Measurements from ENCODE around the gene NTRK3.

NTRK3 gene

DNA sequence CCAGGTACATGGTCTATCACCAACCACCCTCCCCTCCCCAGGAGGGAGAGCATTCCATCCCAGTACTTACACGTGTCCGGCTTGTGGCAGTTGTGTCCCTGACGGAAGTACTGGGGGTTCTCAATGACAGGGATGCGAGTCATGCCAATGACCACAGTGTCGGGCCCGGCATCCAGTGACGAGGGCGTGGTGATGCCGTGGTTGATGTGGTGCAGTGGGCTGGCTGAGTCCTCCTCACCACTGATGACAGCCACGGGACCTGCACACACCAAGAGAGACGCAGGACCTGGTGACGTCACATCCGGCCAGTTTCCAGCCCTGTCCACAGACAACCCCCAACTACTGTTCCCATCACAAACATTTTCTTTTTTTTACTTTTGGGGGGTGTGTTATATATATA lies 223.8 kb downstream of the NTRK3 start:
- DNase-seq (ENCODE audit: low read depth in 2 of 2): no peak

- DNase-seq (ENCODE audit: low read depth in 2 of 2): no peak
Observed at GRCh38 chr15:88031461-88031860, 225.1 kb downstream of the NTRK3 start.

DNA sequence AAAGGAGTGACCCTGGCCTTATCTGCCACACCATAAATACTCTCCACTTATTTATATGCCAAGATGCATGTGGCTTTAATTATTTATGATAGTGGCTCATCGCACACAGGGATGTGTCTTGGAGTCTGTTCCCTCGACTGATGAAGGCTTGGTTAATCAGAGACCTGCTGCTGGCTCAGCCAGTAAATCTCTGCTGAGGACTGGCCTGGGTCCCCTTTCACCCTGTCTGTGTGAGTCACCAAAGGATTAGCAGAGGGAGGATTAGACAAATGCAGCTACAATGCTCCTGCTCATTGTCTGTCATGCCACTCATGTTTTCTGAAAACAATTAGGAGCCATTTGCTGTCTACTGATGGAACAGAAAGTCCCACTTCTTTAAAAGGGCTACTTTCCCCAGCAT lies 226.8 kb downstream of the NTRK3 start:
- no peak for DNase-seq (ENCODE audit: low read depth in 2 of 2)

- DNase-seq (ENCODE audit: low read depth in 2 of 2): no peak
Observed at GRCh38 chr15:88028024-88028423, 228.5 kb downstream of the NTRK3 start.

GRCh38 chr15:88023914-88024313 lies 232.6 kb downstream of the NTRK3 start:
- no peak for DNase-seq (ENCODE audit: low read depth in 2 of 2)

- DNase-seq (ENCODE audit: low read depth in 2 of 2): no peak
Observed at GRCh38 chr15:88022716-88023115, 233.8 kb downstream of the NTRK3 start.

DNA sequence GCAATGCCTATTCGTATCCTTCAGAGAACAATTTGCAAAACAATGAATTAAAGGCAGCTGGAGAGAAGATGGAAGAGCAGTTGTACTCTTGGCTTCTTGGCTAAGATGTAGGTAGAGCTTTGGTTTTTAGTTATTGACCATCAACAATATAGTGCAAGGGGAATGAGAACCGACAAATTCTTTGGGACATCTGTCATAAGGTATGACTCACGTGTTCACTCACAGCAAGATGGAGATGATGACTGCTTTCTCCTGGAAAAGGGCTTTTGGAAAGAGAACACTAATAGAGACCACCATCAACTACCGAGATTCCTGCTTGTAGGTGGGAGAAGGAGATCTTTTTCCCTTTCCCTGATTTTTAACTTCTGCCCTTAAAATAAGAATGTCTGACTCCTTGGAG lies 234.9 kb downstream of the NTRK3 start:
- DNase-seq (ENCODE audit: low read depth in 2 of 2): no peak

- no peak for DNase-seq (ENCODE audit: low read depth in 2 of 2)
Observed at GRCh38 chr15:88020806-88021205, 235.7 kb downstream of the NTRK3 start.

GRCh38 chr15:88019656-88020055 lies 236.9 kb downstream of the NTRK3 start:
- DNase-seq (ENCODE audit: low read depth in 2 of 2): no peak

DNA sequence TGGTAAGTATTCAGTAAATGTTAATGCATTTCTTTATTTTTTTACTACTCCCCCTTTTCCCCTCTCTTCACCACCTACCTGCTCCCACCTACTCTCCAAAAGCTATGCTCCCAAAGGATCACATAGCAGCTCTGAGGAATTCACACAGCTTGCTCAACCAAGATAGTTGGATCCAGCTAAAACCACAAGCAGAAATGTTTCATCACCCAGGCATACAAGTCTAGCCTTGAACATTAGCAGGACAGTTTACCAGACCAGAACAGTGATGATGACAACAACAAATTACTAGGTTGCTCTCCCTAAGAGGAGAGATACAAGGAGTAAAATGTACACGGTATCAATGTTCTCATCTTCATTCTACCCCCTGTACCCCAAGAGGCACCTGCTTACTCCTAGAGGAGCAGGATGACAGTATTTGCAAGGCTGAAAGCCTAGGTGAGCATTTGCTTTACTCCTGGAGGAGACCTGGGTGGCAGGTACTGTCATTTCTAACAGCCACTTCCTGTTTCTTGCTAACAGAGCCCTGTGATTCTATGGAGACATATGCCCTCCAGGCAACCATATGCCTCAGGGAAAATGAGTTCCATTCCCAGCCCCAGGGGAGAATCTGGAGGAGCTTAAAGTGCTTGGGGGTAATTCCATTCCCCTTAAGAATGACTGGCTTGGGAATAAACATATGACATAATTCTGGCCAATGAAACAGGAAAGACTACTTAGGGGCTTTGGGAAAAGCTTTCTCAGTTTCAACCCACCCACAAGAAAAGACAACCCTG lies 237.5 kb downstream of the NTRK3 start:
- DNase-seq (ENCODE audit: low read depth in 2 of 2): no peak

DNA sequence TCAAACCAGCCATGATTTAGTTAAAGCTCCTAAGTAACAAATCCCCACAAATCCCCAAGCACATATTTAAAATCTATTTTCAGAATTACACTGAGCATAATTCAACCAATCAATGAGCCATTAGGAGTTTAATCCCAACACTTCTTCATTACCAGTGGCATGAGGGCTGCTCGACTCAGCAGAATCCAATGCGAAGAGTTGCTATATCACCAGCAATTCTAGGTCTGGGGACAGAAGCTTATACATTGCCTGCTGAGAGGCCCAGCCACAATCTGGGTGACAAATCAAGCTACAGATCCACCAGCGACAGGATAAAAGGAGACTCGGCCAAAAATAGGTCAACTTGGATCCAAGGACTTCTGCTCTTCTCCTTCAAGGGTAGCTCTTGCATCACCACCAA lies 238.8 kb downstream of the NTRK3 start:
- no peak for DNase-seq (ENCODE audit: low read depth in 2 of 2)

- DNase-seq (ENCODE audit: low read depth in 2 of 2): no peak
Observed at GRCh38 chr15:88016406-88016805, 240.1 kb downstream of the NTRK3 start.

DNA sequence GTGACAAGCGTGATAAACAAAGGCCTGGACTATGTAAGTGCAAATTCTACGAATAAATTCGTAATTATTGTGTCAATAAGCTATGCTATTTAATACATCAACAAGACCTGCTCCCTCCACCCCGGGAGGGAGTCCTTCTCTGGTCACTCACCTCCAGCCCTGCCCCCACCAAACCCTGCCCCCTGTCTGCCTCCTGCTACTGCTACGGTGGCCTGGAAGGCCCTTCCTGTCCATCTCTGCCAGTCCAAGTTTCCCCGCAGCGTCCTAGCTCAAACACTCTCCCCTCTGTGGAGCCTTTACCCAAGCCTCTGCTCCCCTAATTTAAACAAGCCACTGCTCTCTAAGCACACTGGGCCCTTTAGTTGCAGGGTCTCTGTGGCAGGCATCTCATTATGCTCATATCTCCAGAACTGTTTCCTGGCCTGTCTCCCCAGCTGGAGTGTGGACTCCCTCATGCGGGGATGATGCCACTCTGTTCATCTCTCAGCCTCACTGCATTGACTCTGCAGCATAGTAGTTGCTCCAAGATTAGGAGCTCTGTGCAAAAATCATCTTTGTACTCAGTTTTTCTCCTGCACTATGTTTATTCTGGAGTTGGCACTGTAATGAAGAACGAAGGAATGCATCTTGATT lies 241.2 kb downstream of the NTRK3 start:
- DNase-seq (ENCODE audit: low read depth in 2 of 2): no peak

DNA sequence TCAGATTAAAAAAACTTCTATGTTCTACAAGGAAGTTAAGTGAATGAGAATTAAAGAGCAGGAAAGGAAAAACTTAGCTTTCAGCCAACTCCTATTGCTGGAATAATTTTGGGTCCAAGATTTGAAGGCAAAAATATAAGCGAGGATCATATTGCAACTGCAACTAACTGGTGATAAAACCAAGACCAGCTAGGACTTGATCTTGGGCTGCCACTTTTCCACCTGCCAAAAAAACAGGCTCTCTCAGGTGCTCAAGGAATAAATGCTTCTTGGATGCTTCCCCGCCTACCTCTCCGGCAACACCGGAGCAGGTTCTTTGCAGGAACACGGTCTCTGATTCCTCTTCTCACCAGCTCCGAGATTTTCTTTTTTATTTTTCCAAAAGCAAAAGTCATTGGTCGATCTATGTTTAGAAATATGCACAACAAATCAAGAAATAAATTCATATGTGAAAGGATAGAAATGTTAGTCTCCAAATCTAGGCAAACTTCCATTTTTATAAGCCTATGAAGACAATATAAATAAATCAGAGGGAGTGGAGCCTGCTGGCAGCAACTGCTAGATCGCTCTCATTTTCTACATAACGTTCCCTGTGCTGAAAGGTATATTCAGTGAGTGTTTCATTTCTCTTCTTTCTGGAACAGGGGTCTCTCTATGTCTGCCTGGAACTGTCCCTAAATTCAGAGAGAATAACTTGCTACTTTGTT lies 241.9 kb downstream of the NTRK3 start:
- no peak for DNase-seq (ENCODE audit: low read depth in 2 of 2)

- no peak for DNase-seq (ENCODE audit: low read depth in 2 of 2)
Observed at GRCh38 chr15:88013111-88013510, 243.4 kb downstream of the NTRK3 start.

DNA sequence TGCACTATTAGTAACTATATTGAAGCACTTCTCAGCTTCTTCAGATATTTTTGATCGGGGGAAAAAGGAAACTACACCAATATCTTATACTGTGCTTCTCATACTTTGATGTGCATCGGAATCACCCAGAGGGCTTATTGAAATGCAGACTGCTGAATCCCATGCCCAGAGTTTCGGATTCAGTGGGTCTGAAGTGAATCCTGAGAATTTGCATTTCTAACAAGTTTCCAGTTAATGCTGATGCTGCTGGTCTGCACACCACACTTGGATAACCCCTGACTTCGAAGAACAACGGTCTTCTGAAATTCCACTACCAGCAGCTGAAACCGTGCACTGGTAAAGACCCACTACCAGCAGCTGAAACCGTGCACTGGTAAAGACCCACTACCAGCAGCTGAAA lies 243.9 kb downstream of the NTRK3 start:
- no peak for DNase-seq (ENCODE audit: low read depth in 2 of 2)

DNA sequence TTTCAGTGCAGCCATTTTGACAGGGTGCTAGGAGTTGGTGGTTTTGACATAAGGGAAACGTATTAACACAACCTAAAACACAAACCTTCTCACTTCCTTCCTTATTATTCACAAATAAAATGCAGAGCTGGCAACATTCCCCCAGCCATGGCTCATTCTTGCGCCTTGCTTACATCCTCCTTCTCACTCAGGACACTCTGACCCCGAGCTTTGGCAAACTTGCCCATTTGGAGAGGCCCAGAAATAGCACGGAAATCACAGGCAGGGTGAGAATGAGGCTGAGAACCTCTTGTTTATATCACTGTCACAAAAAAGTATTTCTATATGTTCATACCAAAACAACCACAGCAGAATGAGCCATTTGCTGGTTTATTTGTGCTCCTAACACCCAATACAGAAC lies 244.3 kb downstream of the NTRK3 start:
- no peak for DNase-seq (ENCODE audit: low read depth in 2 of 2)

DNA sequence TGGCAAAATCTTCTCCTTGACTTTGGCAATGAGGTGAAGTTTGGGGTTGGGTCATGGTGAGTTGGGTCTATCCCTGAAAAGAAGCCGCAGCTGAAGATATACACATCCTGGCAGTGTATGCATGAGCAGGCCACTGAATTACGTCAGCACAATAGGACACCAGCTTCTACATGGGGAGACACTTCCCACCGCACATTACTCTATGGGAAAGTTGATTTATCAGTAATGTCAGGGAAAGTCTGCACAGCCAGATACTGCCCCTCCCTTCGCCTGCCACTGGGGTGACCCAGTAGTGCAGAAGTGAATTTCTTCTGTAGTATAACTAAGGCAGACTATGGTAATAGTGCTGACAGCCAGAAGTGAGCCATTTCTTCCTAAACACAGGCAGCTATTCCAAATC lies 245.0 kb downstream of the NTRK3 start:
- no peak for DNase-seq (ENCODE audit: low read depth in 2 of 2)

- no peak for DNase-seq (ENCODE audit: low read depth in 2 of 2)
Observed at GRCh38 chr15:88006146-88006545, 250.4 kb downstream of the NTRK3 start.

DNA sequence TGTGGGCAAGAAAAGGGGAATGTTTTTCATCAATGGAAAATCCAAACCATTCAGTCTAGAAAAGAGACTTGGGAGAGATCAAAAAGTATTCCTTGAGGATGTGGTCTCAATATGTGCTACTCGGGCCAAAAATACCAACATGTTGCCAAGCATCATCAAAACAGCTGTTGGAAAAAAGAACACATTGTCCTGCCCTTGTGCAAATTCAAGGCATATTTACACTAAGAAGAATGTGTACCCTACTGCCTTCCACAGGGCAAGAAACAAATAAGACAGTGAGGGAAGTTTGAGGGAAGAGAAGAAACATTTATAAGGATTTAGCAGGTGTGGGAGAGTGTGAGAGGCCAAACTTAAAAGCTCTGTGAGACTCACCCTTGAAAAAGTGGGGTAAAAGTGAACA lies 252.1 kb downstream of the NTRK3 start:
- no peak for DNase-seq (ENCODE audit: low read depth in 2 of 2)

- DNase-seq (ENCODE audit: low read depth in 2 of 2): no peak
Observed at GRCh38 chr15:88003541-88004327, 252.8 kb downstream of the NTRK3 start.

- no peak for DNase-seq (ENCODE audit: low read depth in 2 of 2)
Observed at GRCh38 chr15:88002706-88003105, 253.8 kb downstream of the NTRK3 start.

Data from stimulated activated CD8-positive, alpha-beta memory T cell treated with anti-CD3 and anti-CD28 coated beads, Interleukin-7, amount 100 ng/mL, for 1 hour (primary cell).